Measurements from ENCODE around the gene POLR3B.

POLR3B gene

DNA sequence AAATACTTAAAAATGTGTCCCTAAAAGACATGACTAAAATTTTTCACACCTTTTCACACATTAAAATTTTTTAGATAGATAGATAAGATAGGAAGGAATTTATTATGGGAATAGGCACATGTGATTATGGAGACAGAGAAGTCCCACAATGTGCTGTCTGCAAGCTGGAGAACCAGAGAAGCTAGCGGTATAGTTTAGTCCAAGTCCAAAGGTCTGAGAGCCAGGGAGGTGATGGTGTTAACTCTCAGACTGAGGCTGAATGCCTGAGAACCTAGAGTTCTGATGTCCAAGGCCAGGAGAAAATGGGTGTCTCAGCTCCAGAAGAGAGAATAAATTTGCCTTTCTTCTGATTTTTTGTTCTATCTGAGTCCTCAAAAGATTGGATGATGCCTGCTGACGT, 65.7 kb downstream of the POLR3B start:
- Histone ChIP-seq H3K4me1 (ENCODE audit: insufficient read depth, low read length) (peaks cover 7% of the 10 kb centered on the region), H3K4me3 (ENCODE audit: low read length) (no peak overlapping the region), H3K9ac (ENCODE audit: low read depth, low read length) (no peak overlapping the region), H3K27me3 (ENCODE audit: insufficient read depth, low read length) (no peaks in the 10 kb centered on the region), H3K9me3 (ENCODE audit: insufficient read depth, low read depth, low read length) (no peaks in the 10 kb centered on the region), H3K36me3 (ENCODE audit: insufficient read depth, low read depth, low read length) (no peaks in the 10 kb centered on the region), H3K27ac (ENCODE audit: low read length) (no peak overlapping the region)

GRCh38 chr12:106425061-106425702, 67.6 kb downstream of the POLR3B start:
- H3K4me3 ChIP-seq (ENCODE audit: low read length) = no peak overlapping the region
- H3K9ac ChIP-seq (ENCODE audit: low read depth, low read length) = no peak overlapping the region
- no peaks in the 10 kb centered on the region for H3K9me3 ChIP-seq (ENCODE audit: insufficient read depth, low read depth, low read length)
- peaks cover 6% of the 10 kb centered on the region; the same call in 1 of the 2 replicates for H3K36me3 ChIP-seq (ENCODE audit: insufficient read depth, low read depth, low read length)
- H3K4me1 ChIP-seq (ENCODE audit: insufficient read depth, low read length) = peaks cover 6% of the 10 kb centered on the region; the same call in 1 of the 2 replicates
- H3K27ac ChIP-seq (ENCODE audit: low read length) = no peak overlapping the region
- H3K27me3 ChIP-seq (ENCODE audit: insufficient read depth, low read length) = no peaks in the 10 kb centered on the region

GRCh38 chr12:106427917-106428316, 70.4 kb downstream of the POLR3B start:
- H3K9ac ChIP-seq (ENCODE audit: low read depth, low read length) = no peak overlapping the region
- H3K4me1 ChIP-seq (ENCODE audit: insufficient read depth, low read length) = peaks cover 6% of the 10 kb centered on the region; the same call in 1 of the 2 replicates
- no peak overlapping the region for H3K27ac ChIP-seq (ENCODE audit: low read length)
- H3K27me3 ChIP-seq (ENCODE audit: insufficient read depth, low read length) = no peaks in the 10 kb centered on the region
- H3K36me3 ChIP-seq (ENCODE audit: insufficient read depth, low read depth, low read length) = peaks cover 6% of the 10 kb centered on the region; the same call in 1 of the 2 replicates
- no peak overlapping the region for H3K4me3 ChIP-seq (ENCODE audit: low read length)
- no peaks in the 10 kb centered on the region for H3K9me3 ChIP-seq (ENCODE audit: insufficient read depth, low read depth, low read length)

- Histone ChIP-seq H3K4me1 (ENCODE audit: insufficient read depth, low read length) (peaks cover 6% of the 10 kb centered on the region; the same call in 1 of the 2 replicates), H3K27ac (ENCODE audit: low read length) (no peak overlapping the region), H3K9ac (ENCODE audit: low read depth, low read length) (no peak overlapping the region), H3K27me3 (ENCODE audit: insufficient read depth, low read length) (no peaks in the 10 kb centered on the region), H3K4me3 (ENCODE audit: low read length) (no peak overlapping the region), H3K9me3 (ENCODE audit: insufficient read depth, low read depth, low read length) (no peaks in the 10 kb centered on the region), H3K36me3 (ENCODE audit: insufficient read depth, low read depth, low read length) (peaks cover 6% of the 10 kb centered on the region; the same call in 1 of the 2 replicates)
These were observed 70.8 kb downstream of the POLR3B start for GRCh38 chr12:106428384-106428783.

DNA sequence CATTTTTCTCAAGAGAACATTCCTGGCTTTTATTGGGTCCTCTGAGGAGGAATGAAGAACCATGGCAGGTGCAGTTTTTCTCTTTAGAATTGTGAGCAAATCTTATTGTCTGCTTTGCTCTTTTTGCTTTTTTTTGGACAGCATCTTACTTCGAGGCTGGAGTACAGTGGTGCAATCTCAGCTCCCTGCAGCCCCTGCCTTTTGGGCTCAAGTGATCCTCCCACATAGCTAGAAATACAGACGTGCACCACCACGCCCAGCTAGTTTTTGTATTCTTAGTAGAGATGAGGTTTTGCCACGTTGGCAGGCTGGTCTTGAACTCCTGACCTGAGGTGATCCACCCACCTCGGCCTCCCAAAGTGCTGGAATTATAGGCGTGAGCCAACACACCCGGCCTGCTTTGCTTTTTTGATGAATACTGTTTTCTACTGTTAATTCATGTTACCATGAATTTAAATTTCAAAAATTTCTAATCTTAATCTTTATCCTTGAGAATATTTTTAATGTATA, 71.5 kb downstream of the POLR3B start:
- Histone ChIP-seq H3K9ac (ENCODE audit: low read depth, low read length) (no peak overlapping the region), H3K36me3 (ENCODE audit: insufficient read depth, low read depth, low read length) (peaks cover 6% of the 10 kb centered on the region; the same call in 1 of the 2 replicates), H3K4me1 (ENCODE audit: insufficient read depth, low read length) (peaks cover 6% of the 10 kb centered on the region; the same call in 1 of the 2 replicates), H3K4me3 (ENCODE audit: low read length) (no peak overlapping the region), H3K27me3 (ENCODE audit: insufficient read depth, low read length) (no peaks in the 10 kb centered on the region), H3K9me3 (ENCODE audit: insufficient read depth, low read depth, low read length) (no peaks in the 10 kb centered on the region), H3K27ac (ENCODE audit: low read length) (no peak overlapping the region)

DNA sequence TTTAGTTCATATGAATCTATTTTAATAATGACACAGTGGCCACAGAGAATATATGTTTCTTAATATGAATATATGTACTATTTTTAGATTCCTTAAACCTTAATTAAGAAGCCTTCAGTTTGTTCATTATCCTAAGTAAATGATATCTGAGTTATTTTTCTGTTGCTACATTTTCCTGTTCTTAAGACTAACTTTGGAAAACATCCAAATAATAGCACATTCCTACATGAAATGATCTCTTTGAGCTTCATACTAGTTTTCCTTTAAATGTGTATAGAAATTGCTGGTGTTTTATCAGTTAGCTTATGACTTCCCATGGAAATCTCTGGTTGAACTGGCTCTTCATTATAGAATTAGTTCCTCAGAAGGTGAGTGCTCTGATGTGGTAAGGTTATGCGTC, 72.1 kb downstream of the POLR3B start:
- H3K4me3 ChIP-seq (ENCODE audit: low read length) = no peak overlapping the region
- no peak overlapping the region for H3K27ac ChIP-seq (ENCODE audit: low read length)
- H3K36me3 ChIP-seq (ENCODE audit: insufficient read depth, low read depth, low read length) = peaks cover 6% of the 10 kb centered on the region; the same call in 1 of the 2 replicates
- peaks cover 6% of the 10 kb centered on the region; the same call in 1 of the 2 replicates for H3K4me1 ChIP-seq (ENCODE audit: insufficient read depth, low read length)
- H3K27me3 ChIP-seq (ENCODE audit: insufficient read depth, low read length) = no peaks in the 10 kb centered on the region
- no peaks in the 10 kb centered on the region for H3K9me3 ChIP-seq (ENCODE audit: insufficient read depth, low read depth, low read length)
- H3K9ac ChIP-seq (ENCODE audit: low read depth, low read length) = no peak overlapping the region

DNA sequence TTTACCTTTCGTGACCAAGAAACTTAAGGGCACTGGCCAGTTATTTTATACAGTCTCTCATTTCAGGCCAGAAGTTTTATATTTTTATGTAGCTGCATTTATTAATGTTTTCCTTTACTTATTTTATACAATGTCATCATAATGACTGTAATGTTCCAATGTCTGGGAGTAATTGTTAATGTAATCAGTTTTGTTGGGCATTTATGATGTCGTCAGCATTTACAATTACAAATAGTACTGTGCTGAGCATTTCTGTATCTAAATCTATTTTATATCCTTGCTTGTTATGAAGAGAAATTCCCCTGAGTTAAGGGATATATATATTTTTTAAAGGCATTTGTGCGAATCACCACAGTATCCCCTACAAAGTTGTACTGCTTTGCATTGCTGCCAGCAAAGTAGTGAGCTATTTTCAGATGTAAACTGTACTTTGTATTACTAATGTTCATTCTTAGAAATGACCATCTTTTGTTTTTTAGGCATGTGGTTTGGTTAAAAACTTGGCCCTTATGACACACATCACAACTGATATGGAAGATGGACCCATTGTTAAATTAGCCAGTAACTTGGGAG, 74.4 kb downstream of the POLR3B start:
- no peaks in the 10 kb centered on the region for H3K27me3 ChIP-seq (ENCODE audit: insufficient read depth, low read length)
- H3K4me1 ChIP-seq (ENCODE audit: insufficient read depth, low read length) = no peaks in the 10 kb centered on the region
- H3K4me3 ChIP-seq (ENCODE audit: low read length) = no peak overlapping the region
- H3K9me3 ChIP-seq (ENCODE audit: insufficient read depth, low read depth, low read length) = no peaks in the 10 kb centered on the region
- H3K27ac ChIP-seq (ENCODE audit: low read length) = no peak overlapping the region
- peaks cover 9% of the 10 kb centered on the region for H3K36me3 ChIP-seq (ENCODE audit: insufficient read depth, low read depth, low read length)
- no peak overlapping the region for H3K9ac ChIP-seq (ENCODE audit: low read depth, low read length)

DNA sequence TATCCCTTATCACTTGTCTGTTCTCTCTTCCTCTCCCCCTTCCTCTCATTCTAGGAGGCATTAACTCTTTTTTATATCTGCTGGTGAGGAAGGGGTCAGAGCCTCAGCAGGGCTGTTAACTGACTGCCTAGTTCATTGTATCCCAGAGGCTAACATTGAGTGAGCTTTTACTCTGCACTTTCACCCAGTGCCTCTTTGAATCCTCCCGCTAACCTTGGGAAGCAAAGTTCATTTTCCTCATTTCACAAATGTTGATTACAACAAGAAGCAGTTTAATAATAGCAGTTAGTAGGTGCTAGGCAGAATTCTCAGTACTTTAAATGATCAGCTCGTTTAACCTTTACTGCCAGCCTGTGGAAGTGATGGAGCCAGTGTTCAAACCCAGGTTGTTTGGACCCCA, 75.5 kb downstream of the POLR3B start:
- Histone ChIP-seq H3K36me3 (ENCODE audit: insufficient read depth, low read depth, low read length) (peaks cover 20% of the 10 kb centered on the region), H3K9ac (ENCODE audit: low read depth, low read length) (no peak overlapping the region), H3K27me3 (ENCODE audit: insufficient read depth, low read length) (no peaks in the 10 kb centered on the region), H3K27ac (ENCODE audit: low read length) (no peak overlapping the region), H3K9me3 (ENCODE audit: insufficient read depth, low read depth, low read length) (no peaks in the 10 kb centered on the region), H3K4me1 (ENCODE audit: insufficient read depth, low read length) (no peaks in the 10 kb centered on the region), H3K4me3 (ENCODE audit: low read length) (no peak overlapping the region)

- Histone ChIP-seq H3K9ac (ENCODE audit: low read depth, low read length) (no peak overlapping the region), H3K36me3 (ENCODE audit: insufficient read depth, low read depth, low read length) (peaks cover 20% of the 10 kb centered on the region), H3K27me3 (ENCODE audit: insufficient read depth, low read length) (no peaks in the 10 kb centered on the region), H3K9me3 (ENCODE audit: insufficient read depth, low read depth, low read length) (no peaks in the 10 kb centered on the region), H3K27ac (ENCODE audit: low read length) (no peak overlapping the region), H3K4me3 (ENCODE audit: low read length) (no peak overlapping the region), H3K4me1 (ENCODE audit: insufficient read depth, low read length) (no peaks in the 10 kb centered on the region)
These were observed 77.0 kb downstream of the POLR3B start for GRCh38 chr12:106434526-106434925.

- Histone ChIP-seq H3K9ac (ENCODE audit: low read depth, low read length) (no peak overlapping the region), H3K27ac (ENCODE audit: low read length) (no peak overlapping the region), H3K9me3 (ENCODE audit: insufficient read depth, low read depth, low read length) (no peaks in the 10 kb centered on the region), H3K4me1 (ENCODE audit: insufficient read depth, low read length) (no peaks in the 10 kb centered on the region), H3K4me3 (ENCODE audit: low read length) (no peak overlapping the region), H3K36me3 (ENCODE audit: insufficient read depth, low read depth, low read length) (peaks cover 14% of the 10 kb centered on the region), H3K27me3 (ENCODE audit: insufficient read depth, low read length) (no peaks in the 10 kb centered on the region)
These were observed 78.6 kb downstream of the POLR3B start for GRCh38 chr12:106436164-106436563.

- no peak overlapping the region for H3K4me3 ChIP-seq (ENCODE audit: low read length)
- no peak overlapping the region for H3K9ac ChIP-seq (ENCODE audit: low read depth, low read length)
- H3K9me3 ChIP-seq (ENCODE audit: insufficient read depth, low read depth, low read length) = no peaks in the 10 kb centered on the region
- H3K36me3 ChIP-seq (ENCODE audit: insufficient read depth, low read depth, low read length) = peaks cover 6% of the 10 kb centered on the region; the same call in 1 of the 2 replicates
- no peaks in the 10 kb centered on the region for H3K27me3 ChIP-seq (ENCODE audit: insufficient read depth, low read length)
- no peaks in the 10 kb centered on the region; the same call in 1 of the 2 replicates for H3K4me1 ChIP-seq (ENCODE audit: insufficient read depth, low read length)
- H3K27ac ChIP-seq (ENCODE audit: low read length) = no peak overlapping the region
These were observed 85.0 kb downstream of the POLR3B start for GRCh38 chr12:106442575-106442974.

- no peaks in the 10 kb centered on the region for H3K36me3 ChIP-seq (ENCODE audit: insufficient read depth, low read depth, low read length)
These were observed 87.5 kb downstream of the POLR3B start for GRCh38 chr12:106445053-106445452.

More at GRCh38 chr12:106445053-106445452, 87.5 kb downstream of the POLR3B start:
- Histone ChIP-seq H3K9ac (ENCODE audit: low read depth, low read length) (no peak overlapping the region), H3K9me3 (ENCODE audit: insufficient read depth, low read depth, low read length) (no peaks in the 10 kb centered on the region), H3K27me3 (ENCODE audit: insufficient read depth, low read length) (no peaks in the 10 kb centered on the region), H3K27ac (ENCODE audit: low read length) (no peak overlapping the region), H3K4me1 (ENCODE audit: insufficient read depth, low read length) (no peaks in the 10 kb centered on the region; the same call in 1 of the 2 replicates), H3K4me3 (ENCODE audit: low read length) (no peak overlapping the region)

All from iPS-20b (cell line).